H9 (cell line): ENCODE measurements around the gene PRAF2. TPM values are rescaled to one million over a fixed set of nuclear protein-coding genes. Genes with fewer than 3 reads are reported as not detected.

Experiments
- DNase-seq: peaks from one replicate; pipeline ENCODE4 v3.0.0-alpha.2; 2017
- H2AFZ ChIP-seq: one replicate; pipeline ENCODE4 v1.6.1; 2013; ENCODE audit warnings: mild to moderate bottlenecking, low read length, control low read depth, moderate library complexity
- H2AK5ac ChIP-seq: 2 replicates; pipeline ENCODE4 v1.6.1; 2013; ENCODE audit warnings: low read length, control low read depth, mixed read lengths; ENCODE audit not compliant: insufficient read length
- H2BK120ac ChIP-seq: one replicate; pipeline ENCODE4 v1.6.1; 2013; ENCODE audit warnings: low read depth, mild to moderate bottlenecking, low read length, control low read depth, inconsistent platforms; ENCODE audit not compliant: poor library complexity, severe bottlenecking
- H2BK12ac ChIP-seq: 2 replicates; pipeline ENCODE4 v1.6.1; 2013; ENCODE audit warnings: low read length, control low read depth, mixed read lengths, low read depth; ENCODE audit not compliant: insufficient read length
- H2BK15ac ChIP-seq: 2 replicates; pipeline ENCODE4 v1.6.1; 2013; ENCODE audit warnings: low read depth, low read length, control low read depth
- H2BK20ac ChIP-seq: one replicate; pipeline ENCODE4 v1.6.1; 2013; ENCODE audit warnings: low read depth, mild to moderate bottlenecking, low read length, control low read depth, inconsistent platforms; ENCODE audit not compliant: poor library complexity, severe bottlenecking
- H2BK5ac ChIP-seq: 2 replicates; pipeline ENCODE4 v1.6.1; 2013; ENCODE audit warnings: low read length, control low read depth, mixed read lengths; ENCODE audit not compliant: insufficient read length
- H3K14ac ChIP-seq: 2 replicates; pipeline ENCODE4 v1.6.1; 2013; ENCODE audit warnings: low read length, control low read depth; ENCODE audit not compliant: insufficient read depth
- H3K18ac ChIP-seq: 2 replicates; pipeline ENCODE4 v1.6.1; 2013; ENCODE audit warnings: low read depth, mild to moderate bottlenecking, mixed read lengths, low read length, control low read depth; ENCODE audit not compliant: insufficient read length
- H3K23ac ChIP-seq: 2 replicates; pipeline ENCODE4 v1.6.1; 2013; ENCODE audit warnings: low read length, control low read depth, mixed read lengths, low read depth; ENCODE audit not compliant: insufficient read length
- H3K23me2 ChIP-seq: 2 replicates; pipeline ENCODE4 v1.6.1; 2013; ENCODE audit warnings: low read depth, mild to moderate bottlenecking, mixed read lengths, low read length, control low read depth; ENCODE audit not compliant: insufficient read length, poor library complexity, severe bottlenecking
- H3K27ac ChIP-seq: 2 replicates; pipeline ENCODE4 v1.5.1; 2013; ENCODE audit warnings: low read length, control low read depth, mixed read lengths, low read depth; ENCODE audit not compliant: insufficient read length
- H3K27me3 ChIP-seq: 2 replicates; pipeline ENCODE4 v1.6.1; 2013; ENCODE audit warnings: low read length, control low read depth, inconsistent platforms; ENCODE audit not compliant: insufficient read depth
- H3K4ac ChIP-seq: 2 replicates; pipeline ENCODE4 v1.6.1; 2013; ENCODE audit warnings: low read depth, mild to moderate bottlenecking, control low read depth, inconsistent platforms, low read length, moderate library complexity
- H3K4me1 ChIP-seq: 2 replicates; pipeline ENCODE4 v1.6.1; 2013; ENCODE audit warnings: low read length, control low read depth, inconsistent platforms; ENCODE audit not compliant: insufficient read depth
- H3K4me2 ChIP-seq: 2 replicates; pipeline ENCODE4 v1.6.1; 2013; ENCODE audit warnings: low read length, control low read depth, mixed read lengths; ENCODE audit not compliant: insufficient read length, insufficient read depth
- H3K56ac ChIP-seq: 2 replicates; pipeline ENCODE4 v1.6.1; 2013; ENCODE audit warnings: low read depth, mild to moderate bottlenecking, mixed read lengths, low read length, control low read depth; ENCODE audit not compliant: insufficient read length
- H3K79me1 ChIP-seq: 2 replicates; pipeline ENCODE4 v1.6.1; 2013; ENCODE audit warnings: low read depth, mild to moderate bottlenecking, moderate library complexity, low read length, control low read depth, inconsistent platforms; ENCODE audit not compliant: insufficient read depth, poor library complexity, severe bottlenecking
- H3K79me2 ChIP-seq: 2 replicates; pipeline ENCODE4 v1.6.1; 2013; ENCODE audit warnings: low read length, control low read depth, inconsistent platforms; ENCODE audit not compliant: insufficient read depth
- H3K9ac ChIP-seq: 2 replicates; pipeline ENCODE4 v1.6.1; 2013; ENCODE audit warnings: low read length, control low read depth, mixed read lengths; ENCODE audit not compliant: insufficient read length; ENCODE audit errors: extremely low read depth
- H3K9me3 ChIP-seq: one replicate; pipeline ENCODE4 v1.6.1; 2013; ENCODE audit warnings: low read depth, low read length, inconsistent platforms; ENCODE audit not compliant: control insufficient read depth
- H3T11ph ChIP-seq: one replicate; pipeline ENCODE4 v1.6.1; 2013; ENCODE audit warnings: mild to moderate bottlenecking, low read length, control low read depth, inconsistent platforms
- H4K20me1 ChIP-seq: one replicate; pipeline ENCODE4 v1.6.1; 2013; ENCODE audit not compliant: control insufficient read depth, insufficient read length, insufficient read depth
- H4K5ac ChIP-seq: 2 replicates; pipeline ENCODE4 v1.6.1; 2013; ENCODE audit warnings: low read depth, mild to moderate bottlenecking, mixed read lengths, low read length, control low read depth; ENCODE audit not compliant: insufficient read length
- H4K8ac ChIP-seq: replicated peaks from 2 replicates; pipeline ENCODE4 v1.6.1; 2013; ENCODE audit warnings: low read length, control low read depth, mixed read lengths, low read depth; ENCODE audit not compliant: insufficient read length
- H4K91ac ChIP-seq: 2 replicates; pipeline ENCODE4 v1.6.1; 2013; ENCODE audit warnings: low read depth, mild to moderate bottlenecking, moderate library complexity, mixed read lengths, low read length, control low read depth; ENCODE audit not compliant: insufficient read length
- H3K27ac Mint-ChIP-seq, 3 experiments: 2 replicates in 2 of 3; 3 replicates in 1 of 3; pipeline ENCODE4 v1.8.0; 2020 to 2021; ENCODE audit warnings: mixed read lengths in 3 of 3, mild to moderate bottlenecking in 1 of 3, moderate library complexity in 1 of 3
- H3K27me3 Mint-ChIP-seq: 2 replicates; pipeline ENCODE4 v1.8.0; 2021; ENCODE audit warnings: low read depth, mild to moderate bottlenecking, moderate library complexity, mixed read lengths
- H3K36me3 Mint-ChIP-seq, 3 experiments: 2 replicates in 2 of 3; 3 replicates in 1 of 3; pipeline ENCODE4 v1.8.0; 2020 to 2021; ENCODE audit warnings: low read depth in 3 of 3, mixed read lengths in 3 of 3; ENCODE audit not compliant: insufficient read depth in 1 of 3
- H3K4me1 Mint-ChIP-seq, 2 experiments: 2 replicates each; pipeline ENCODE4 v1.8.0; 2020; ENCODE audit warnings: mixed read lengths in 2 of 2
- H3K4me3 Mint-ChIP-seq, 2 experiments: 2 replicates in 1 of 2; 3 replicates in 1 of 2; pipeline ENCODE4 v1.8.0; 2020 to 2021; ENCODE audit warnings: mild to moderate bottlenecking in 2 of 2, mixed read lengths in 2 of 2, moderate library complexity in 1 of 2
- H3K9me3 Mint-ChIP-seq, 2 experiments: 2 replicates in 1 of 2; 3 replicates in 1 of 2; pipeline ENCODE4 v1.8.0; 2020; ENCODE audit warnings: mild to moderate bottlenecking in 2 of 2, mixed read lengths in 2 of 2, moderate library complexity in 1 of 2
- WGBS: extraction: QIAGEN DNeasy Blood & Tissue Kit; methylation state at CpG from one replicate; pipeline ENCODE4 v1.1.7; 2013; ENCODE audit warnings: missing lambda C conversion rate, low lambda C conversion rate, mixed read lengths; ENCODE audit not compliant: insufficient read length; ENCODE audit errors: extremely low coverage; 5-methylcytosine and 5-hydroxymethylcytosine counted together
- total RNA-seq: library from RNA; stranded (reverse); gene quantifications from 2 replicates; pipeline ENCODE4 v1.2.1, GENCODE V29; 2021
- TF ChIP-seq, protein P1 (sequence below): fragments of 200-600 bp; sonication (generic); conservative IDR thresholded peaks from 3 replicates; pipeline ENCODE4 v1.8.0; 2021; ENCODE audit warnings: antibody characterized with exemption, mild to moderate bottlenecking

PRAF2 gene
- total RNA-seq, 1 experiment from 2014 or later = 13.4 TPM

DNA sequence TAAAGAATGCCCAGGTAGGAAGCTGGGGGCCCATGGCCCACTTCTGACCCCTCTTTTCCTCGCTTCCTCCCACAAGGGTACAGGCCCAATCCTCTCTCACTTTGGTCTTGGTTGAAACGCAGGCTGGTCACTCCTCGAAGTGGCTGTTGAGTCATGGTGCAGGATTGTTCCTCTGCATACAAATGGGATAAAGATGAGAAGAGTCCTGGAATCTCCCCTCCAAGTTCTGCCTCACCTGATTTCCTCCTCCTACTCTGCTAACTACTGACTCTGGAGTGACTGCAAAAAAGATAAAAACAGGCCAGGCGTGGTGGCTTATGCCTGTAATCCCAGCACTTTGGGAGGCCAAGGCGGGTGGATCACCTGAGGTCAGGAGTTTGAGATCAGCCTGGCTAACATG lies 4.1 kb upstream of the PRAF2 start:
- H4K5ac ChIP-seq = no peak overlapping the region
- no peak overlapping the region for H2AFZ ChIP-seq
- no peak for DNase-seq
- H4K91ac ChIP-seq = no peak overlapping the region
- H3K18ac ChIP-seq = no peak overlapping the region
- Mint-ChIP-seq H3K36me3 (peaks cover 4 to 21% (median 9%) of the 10 kb centered on the region in 3 experiments; a peak in 5 of 7 replicates), H3K27me3 (no peaks in the 10 kb centered on the region), H3K4me1 (peaks cover 4 to 14% of the 10 kb centered on the region in 2 experiments; a peak in 3 of 4 replicates), H3K4me3 (no peak overlapping the region), H3K27ac (no peak overlapping the region), H3K9me3 (peaks cover 61 to 65% of the 10 kb centered on the region in 2 experiments)
- no peak overlapping the region for H3T11ph ChIP-seq
- H3K79me2 ChIP-seq = no peaks in the 10 kb centered on the region
- H3K9ac ChIP-seq = no peak overlapping the region
- no peak overlapping the region for H2BK5ac ChIP-seq
- H2BK12ac ChIP-seq = no peak overlapping the region
- no CpG with 5 or more reads among the region's 5 CpGs for WGBS
- no peak overlapping the region for H3K56ac ChIP-seq
- no peaks in the 10 kb centered on the region for H3K9me3 ChIP-seq
- H2BK120ac ChIP-seq = no peak overlapping the region
- no peaks in the 10 kb centered on the region for H3K27me3 ChIP-seq
- H3K4me2 ChIP-seq = no peak overlapping the region
- H2BK20ac ChIP-seq = no peak overlapping the region
- no peak overlapping the region for H2BK15ac ChIP-seq
- TF ChIP-seq, protein P1, sequence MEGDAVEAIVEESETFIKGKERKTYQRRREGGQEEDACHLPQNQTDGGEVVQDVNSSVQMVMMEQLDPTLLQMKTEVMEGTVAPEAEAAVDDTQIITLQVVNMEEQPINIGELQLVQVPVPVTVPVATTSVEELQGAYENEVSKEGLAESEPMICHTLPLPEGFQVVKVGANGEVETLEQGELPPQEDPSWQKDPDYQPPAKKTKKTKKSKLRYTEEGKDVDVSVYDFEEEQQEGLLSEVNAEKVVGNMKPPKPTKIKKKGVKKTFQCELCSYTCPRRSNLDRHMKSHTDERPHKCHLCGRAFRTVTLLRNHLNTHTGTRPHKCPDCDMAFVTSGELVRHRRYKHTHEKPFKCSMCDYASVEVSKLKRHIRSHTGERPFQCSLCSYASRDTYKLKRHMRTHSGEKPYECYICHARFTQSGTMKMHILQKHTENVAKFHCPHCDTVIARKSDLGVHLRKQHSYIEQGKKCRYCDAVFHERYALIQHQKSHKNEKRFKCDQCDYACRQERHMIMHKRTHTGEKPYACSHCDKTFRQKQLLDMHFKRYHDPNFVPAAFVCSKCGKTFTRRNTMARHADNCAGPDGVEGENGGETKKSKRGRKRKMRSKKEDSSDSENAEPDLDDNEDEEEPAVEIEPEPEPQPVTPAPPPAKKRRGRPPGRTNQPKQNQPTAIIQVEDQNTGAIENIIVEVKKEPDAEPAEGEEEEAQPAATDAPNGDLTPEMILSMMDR = no peak
- H3K4ac ChIP-seq = no peak overlapping the region
- H3K4me1 ChIP-seq = no peaks in the 10 kb centered on the region
- H4K8ac ChIP-seq = no peak overlapping the region
- no peak overlapping the region for H2AK5ac ChIP-seq
- H3K14ac ChIP-seq = no peak overlapping the region
- H3K23me2 ChIP-seq = peaks cover 8% of the 10 kb centered on the region
- no peak overlapping the region for H3K27ac ChIP-seq
- H4K20me1 ChIP-seq = no peaks in the 10 kb centered on the region
- no peak overlapping the region for H3K23ac ChIP-seq
- no peaks in the 10 kb centered on the region for H3K79me1 ChIP-seq
